Measurements from ENCODE around the gene DOK6.
"Not testable (repeated sequence)": the region's sequence is repeated elsewhere in the genome, so short reads cannot be mapped to it uniquely, and the experiment has no call there.

DOK6 gene

DNA sequence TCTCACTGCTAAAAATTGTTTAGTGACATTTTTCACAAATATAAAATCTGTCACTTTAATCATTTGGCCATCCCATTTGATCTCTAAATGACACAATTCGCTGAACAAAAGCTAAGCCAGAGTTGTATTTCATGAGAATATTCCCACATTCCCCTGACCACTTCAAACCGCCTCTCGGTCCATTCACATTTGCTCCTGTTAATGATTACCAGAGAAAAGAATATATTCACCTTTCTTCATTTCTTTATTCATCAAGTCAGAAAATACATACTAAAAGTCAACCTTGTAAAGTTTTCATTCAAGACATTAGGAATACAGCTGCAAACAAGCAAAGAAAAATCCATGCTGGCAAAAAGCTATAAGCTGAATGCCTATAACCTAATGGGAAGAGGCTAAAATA lies 225.5 kb downstream of the DOK6 start:
- no peak for DNase-seq (ENCODE audit: low read depth in 2 of 2)

DNA sequence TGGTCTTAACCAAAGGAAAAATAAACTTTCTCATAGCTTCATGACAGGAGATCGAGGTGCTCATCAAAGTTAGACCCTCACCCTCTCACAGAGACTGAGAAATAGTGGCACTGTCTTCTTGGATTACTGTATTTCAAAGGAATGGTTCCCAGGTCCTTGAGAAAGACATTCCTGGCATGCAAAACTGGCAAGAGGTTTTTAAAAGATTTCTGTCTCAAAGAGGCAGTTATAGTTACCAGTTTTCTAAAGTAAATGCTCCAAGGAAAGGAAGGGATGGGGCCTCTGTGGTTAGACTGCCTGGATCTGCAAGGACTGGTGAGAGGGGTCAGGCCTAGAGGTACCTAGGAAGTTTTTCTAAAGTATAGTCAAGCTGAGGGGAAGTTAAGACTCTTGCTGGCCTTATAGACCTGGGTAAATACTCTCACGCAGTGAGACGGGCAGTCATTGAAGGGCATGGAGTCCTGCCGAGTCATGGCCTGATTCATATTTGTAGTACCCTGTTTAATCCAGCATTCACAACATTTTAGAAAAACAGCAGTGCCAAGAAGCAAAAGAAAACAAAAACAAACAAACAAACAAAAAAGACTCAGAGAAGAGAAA lies 226.1 kb downstream of the DOK6 start:
- DNase-seq (ENCODE audit: low read depth in 2 of 2) = no peak

DNA sequence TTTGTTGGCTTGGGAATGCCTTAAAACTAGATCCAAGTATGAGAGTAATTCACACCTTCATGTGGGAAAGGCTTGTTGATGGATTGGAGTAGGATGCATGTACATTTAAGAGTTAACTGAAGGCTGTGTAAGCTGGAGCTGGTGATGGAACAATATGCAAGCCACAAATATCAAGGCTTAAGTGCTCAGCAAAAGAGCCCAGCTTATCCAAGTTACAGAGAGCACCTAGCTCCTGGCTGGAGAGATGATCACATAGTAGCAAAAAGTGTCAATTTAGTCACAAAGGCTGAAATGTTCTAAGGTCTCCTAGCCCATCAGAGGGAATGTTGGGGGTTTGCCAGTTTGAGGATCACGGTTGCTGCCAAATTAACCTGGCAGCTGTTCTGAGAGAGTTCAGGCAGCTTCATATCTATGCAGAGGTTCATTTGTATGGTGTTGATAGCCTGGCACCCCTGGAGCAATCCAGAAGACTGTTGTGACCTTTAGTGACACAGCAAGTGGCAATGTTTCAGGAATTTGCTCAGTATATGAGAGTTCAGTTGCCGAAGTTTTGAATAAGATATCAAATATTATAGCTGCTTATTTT lies 228.2 kb downstream of the DOK6 start:
- no peak for DNase-seq (ENCODE audit: low read depth in 2 of 2)

DNA sequence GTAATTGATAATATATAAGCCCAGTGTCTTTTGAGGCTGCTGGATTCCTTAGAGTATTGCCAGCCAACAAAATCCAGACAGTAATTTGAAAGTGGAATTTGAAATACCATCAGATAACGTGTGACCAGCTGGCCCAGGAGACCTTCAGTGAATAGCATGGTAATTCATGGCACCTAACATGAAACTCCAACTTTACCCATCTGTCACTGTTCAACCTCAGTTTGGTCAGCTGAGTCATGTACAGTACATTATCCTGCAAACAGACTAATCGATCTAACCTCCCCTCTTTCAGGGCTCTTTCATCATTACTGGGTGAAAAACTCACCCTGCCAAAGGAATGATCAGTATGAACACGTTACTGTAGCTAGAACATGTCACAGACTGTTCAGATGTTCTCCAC lies 230.6 kb downstream of the DOK6 start:
- no peak for DNase-seq (ENCODE audit: low read depth in 2 of 2)

DNA sequence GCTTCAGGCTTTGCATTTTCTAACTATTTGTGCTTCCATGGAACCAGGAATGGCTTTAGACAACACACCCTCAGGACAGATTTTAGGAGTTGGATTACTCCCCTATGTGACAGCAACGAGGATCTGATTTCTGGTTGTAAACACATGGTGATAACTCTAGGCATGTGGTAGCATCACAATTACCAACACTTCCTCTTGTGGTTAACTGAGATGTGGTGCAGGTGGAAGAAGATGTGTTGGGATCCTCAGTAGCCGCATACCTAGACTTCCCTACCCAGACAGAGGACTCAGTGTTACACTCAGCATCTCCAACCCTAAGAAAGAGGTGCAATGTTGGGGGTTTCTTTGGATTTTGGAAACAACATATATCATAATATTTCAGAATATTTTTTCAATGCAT lies 234.8 kb downstream of the DOK6 start:
- no peak for DNase-seq (ENCODE audit: low read depth in 2 of 2)

- no peak for DNase-seq (ENCODE audit: low read depth in 2 of 2)
Observed at GRCh38 chr18:69636529-69637301, 236.0 kb downstream of the DOK6 start.

- no peak for DNase-seq (ENCODE audit: low read depth in 2 of 2)
Observed at GRCh38 chr18:69638056-69638455, 237.4 kb downstream of the DOK6 start.

DNA sequence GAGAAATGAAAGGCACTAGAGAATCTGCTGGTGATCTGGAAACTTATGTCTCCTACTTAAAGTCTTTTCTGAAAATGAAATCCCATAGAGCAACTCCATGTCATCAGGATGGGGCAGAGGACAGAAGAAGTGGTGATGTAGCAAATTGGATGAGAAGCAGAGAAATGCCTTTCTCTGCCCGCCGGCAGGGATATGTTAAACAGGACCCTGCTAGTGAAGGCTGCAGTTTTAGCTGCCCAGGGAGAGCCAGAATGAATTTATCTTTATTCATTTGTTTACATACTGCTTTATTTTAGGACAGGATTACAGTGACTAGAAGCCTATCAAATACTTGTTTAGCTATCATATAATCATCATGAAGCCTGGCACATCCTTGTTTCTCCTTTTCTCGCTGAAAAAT lies 247.0 kb downstream of the DOK6 start:
- no peak for DNase-seq (ENCODE audit: low read depth in 2 of 2)

DNA sequence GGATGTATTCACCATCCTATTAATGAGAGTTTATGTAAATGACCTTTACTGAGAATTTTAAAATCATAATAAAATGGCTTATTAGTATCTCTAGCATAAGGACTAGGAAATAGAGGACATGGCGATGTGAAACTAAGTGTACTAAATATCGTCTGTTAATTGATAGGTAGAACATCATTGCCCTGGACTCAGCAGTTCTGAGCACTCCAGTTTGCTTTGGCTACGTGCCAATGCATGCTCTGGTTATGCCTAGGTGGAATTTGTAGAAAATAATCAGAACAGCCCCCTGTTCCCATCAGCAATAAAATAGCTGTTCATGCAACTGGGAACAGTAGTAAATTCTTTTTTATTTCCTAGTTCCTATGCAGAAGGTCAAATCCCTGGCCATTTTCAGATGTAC lies 247.8 kb downstream of the DOK6 start:
- no peak for DNase-seq (ENCODE audit: low read depth in 2 of 2)

DNA sequence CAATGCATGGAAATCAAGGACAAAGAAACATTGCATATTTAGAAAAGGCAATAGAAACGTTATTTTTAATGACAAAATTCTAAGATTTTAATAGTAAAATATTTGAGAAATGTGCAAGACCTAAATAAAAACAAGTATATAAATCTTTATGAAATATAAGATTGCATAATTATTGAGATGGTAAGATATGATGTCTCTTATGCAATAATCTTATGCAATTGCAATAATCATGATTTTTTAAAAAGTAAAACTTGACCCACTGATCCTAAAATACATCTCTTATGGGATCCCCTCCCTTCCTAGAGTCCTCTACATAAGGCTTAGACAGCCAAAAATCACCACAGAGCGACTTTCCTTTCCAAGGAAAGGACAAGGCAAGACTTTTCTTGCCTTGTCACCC lies 249.0 kb downstream of the DOK6 start:
- DNase-seq (ENCODE audit: low read depth in 2 of 2) = no peak

GRCh38 chr18:69651243-69651642 lies 250.6 kb downstream of the DOK6 start:
- no peak for DNase-seq (ENCODE audit: low read depth in 2 of 2)

- no peak for DNase-seq (ENCODE audit: low read depth in 2 of 2)
Observed at GRCh38 chr18:69655816-69656215, 255.1 kb downstream of the DOK6 start.

DNA sequence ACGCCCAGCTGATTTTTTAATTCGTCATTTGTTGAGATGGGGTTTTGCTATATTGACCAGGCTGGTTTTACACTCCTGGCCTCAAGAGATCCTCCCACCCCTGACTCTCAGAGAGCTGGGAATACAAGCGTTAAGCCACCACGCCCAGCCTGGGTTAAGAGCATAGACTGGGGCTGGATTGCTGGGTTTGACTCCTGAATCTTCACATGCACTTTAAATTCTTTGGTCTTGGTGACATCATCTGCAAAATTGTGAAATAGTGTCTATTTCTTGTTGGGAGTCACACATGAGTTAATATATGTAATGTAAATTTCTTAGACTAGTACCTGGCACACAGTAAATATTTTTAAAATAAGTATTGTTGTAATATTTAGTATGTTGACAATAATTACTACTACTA lies 257.4 kb downstream of the DOK6 start:
- DNase-seq (ENCODE audit: low read depth in 2 of 2) = no peak

- no peak for DNase-seq (ENCODE audit: low read depth in 2 of 2)
Observed at GRCh38 chr18:69658685-69659084, 258.0 kb downstream of the DOK6 start.

GRCh38 chr18:69659142-69659651 lies 258.5 kb downstream of the DOK6 start:
- no peak for DNase-seq (ENCODE audit: low read depth in 2 of 2)

- DNase-seq (ENCODE audit: low read depth in 2 of 2) = not testable (repeated sequence)
Observed at GRCh38 chr18:69662090-69662489, 261.4 kb downstream of the DOK6 start.

GRCh38 chr18:69664399-69664798 lies 263.7 kb downstream of the DOK6 start:
- DNase-seq (ENCODE audit: low read depth in 2 of 2) = no peak

DNA sequence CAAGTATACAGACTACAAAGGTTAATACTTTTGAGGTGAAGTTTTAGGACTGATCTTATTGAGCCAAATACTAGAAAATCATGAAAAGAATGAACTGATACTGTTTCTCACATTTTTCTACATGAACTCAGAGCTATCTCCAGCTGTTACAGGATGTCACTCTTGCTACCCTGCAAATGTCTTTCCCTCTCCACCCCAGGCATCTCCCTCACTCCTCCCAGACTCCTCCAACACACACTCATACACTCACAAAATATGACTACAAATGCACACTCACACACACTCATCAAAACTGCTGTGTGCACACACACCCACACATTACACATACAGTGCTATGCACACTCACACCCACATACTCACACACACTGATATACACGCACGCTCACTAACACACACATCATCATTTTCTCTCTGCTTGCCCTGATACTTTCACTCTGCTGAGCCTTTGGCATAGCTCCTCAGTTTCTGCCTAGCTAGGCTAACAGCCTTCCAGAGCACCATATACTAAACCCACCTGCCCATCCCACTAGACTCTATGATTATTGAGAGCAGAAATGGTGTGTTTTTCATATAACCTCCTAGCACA lies 273.7 kb downstream of the DOK6 start:
- no peak for DNase-seq (ENCODE audit: low read depth in 2 of 2)

DNA sequence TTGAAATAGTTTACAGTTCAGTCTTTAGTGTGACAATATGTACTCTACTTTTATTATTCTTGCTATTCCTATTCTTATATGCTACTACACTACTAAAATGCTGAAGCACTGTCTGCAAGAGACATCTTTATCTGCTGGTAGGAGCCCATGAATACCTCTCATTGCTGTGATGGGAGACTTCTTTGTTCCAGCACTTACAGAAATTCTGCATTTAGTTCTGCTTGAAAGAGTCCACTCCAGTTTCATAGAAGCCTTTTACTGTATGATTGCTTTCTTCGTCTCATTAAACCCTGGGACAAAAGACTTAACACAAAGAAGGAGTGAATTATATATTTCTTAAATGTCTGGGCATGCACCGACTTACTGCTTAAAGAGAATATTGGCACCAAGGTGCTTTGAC lies 274.3 kb downstream of the DOK6 start:
- no peak for DNase-seq (ENCODE audit: low read depth in 2 of 2)

DNA sequence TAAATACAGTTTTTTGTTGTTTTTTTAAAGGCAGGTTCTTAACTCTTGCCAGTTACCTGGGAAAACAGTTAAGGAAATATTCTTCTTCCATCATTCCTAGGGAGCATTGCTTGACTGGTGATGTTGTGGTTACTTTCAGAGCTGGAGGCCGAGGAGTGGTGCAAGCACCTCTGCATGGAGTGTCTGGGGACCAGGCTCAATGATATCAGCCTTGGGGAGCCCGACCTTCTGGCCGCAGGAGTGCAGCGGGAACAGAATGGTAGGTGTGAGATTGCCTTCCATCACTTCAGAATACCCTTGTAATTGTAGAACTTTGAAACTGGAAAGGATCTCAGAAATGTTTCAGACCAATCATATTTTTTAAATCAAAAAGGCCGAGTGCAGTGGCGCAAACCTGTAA lies 276.9 kb downstream of the DOK6 start:
- DNase-seq (ENCODE audit: low read depth in 2 of 2) = no peak

- DNase-seq (ENCODE audit: low read depth in 2 of 2) = no peak
Observed at GRCh38 chr18:69680123-69680522, 279.4 kb downstream of the DOK6 start.

GRCh38 chr18:69683176-69683575 lies 282.5 kb downstream of the DOK6 start:
- no peak for DNase-seq (ENCODE audit: low read depth in 2 of 2)

DNA sequence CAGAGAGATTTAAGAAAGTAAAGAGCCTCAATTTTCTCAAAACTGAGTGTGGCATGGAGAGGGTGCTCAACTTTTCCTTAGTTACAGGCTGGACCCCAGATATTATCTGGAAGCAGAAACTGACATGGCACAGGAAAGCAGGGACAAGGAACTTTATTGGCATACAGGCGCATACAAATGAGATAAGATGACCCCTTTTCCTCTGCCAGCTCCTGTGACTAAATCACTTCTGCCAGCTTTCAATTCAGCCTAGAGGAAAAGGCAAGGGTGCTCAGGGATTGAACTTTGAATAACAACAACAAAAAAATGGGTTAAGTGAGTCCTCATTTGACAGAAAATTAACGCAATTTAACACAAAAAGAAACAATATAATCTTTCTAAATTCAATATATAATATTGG lies 284.1 kb downstream of the DOK6 start:
- no peak for DNase-seq (ENCODE audit: low read depth in 2 of 2)

All from stimulated activated CD4-positive, alpha-beta T cell treated with anti-CD3 and anti-CD28 coated beads, Interleukin-1b, Interleukin-23, amount 100 ng/mL, for 1 hour (primary cell).